COLO829 (cell line): Measurements from ENCODE around the gene CMKLR1.

Source experiments
- DNase-seq: peaks from one replicate; pipeline ENCODE4 v3.0.0; 2012; ENCODE audit warnings: low spot score

The CMKLR1 gene

DNA sequence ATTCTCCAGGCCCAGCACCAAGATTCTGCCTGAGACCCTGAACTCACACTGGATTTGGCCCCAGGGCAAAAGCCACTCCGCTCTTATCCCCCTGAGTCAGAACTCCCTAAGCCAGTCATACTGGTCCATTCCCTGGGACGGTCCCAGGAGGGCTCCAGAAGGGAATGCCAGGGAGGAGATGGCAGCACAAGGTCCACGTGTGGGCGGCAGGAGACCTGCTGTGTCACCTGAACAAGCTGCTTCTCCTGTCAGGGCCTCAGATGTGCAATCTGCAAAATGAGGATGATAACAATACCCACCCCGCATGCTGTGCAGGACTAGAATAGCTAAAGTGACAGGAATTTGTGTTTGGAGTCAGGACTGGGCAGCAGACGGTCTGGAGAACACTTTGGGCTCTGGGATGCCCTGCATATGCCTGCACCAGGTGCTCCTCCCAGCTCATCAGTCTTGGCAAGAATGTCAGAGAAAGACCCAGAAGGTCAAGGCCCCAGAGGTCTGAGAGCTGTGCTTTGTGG, 40.3 kb downstream of the CMKLR1 start:
- DNase-seq = no peak

DNA sequence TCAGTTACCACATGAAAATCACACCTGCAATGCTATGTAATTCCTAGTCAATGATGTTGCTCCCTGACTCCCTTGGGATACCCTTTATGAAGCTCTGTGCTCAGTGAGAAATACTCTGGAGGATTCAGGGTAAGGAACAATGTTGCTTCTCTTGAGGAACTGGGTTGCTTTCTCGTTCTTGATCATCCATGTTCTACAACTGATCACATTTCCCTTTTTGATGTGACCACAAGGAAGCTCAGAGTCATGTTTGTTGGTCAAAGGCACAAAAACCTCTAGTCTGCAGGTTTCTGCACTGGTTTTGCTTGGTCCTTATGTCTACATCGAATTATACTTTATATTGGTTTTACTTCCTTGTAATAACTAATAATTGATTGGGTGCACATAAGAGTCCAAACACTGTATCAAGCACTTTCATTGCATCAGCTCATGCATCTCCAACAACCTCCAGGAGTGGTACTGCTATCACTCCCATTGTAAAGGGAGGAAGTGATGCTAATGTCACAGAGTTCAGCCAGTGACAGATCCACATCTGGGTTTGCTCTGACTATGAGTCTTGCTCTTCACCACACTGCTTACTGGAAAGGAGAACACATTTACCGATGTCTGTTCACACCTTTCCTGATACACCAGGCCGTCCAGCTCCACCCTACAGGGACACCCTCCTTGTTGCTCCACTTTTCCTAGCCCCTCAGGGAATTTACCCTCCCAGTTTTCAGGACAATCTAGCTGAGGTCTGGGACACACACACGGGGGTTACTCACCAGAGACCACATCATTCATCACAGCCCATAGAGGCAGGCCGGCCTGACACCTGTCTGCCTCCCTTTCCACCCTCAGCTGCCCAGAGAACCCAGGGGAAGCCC, 41.0 kb downstream of the CMKLR1 start:
- no peak for DNase-seq

GRCh38 chr12:108297424-108297823, 41.7 kb downstream of the CMKLR1 start:
- no peak for DNase-seq

- no peak for DNase-seq
Measured at GRCh38 chr12:108296945-108297344, 42.2 kb downstream of the CMKLR1 start.

DNA sequence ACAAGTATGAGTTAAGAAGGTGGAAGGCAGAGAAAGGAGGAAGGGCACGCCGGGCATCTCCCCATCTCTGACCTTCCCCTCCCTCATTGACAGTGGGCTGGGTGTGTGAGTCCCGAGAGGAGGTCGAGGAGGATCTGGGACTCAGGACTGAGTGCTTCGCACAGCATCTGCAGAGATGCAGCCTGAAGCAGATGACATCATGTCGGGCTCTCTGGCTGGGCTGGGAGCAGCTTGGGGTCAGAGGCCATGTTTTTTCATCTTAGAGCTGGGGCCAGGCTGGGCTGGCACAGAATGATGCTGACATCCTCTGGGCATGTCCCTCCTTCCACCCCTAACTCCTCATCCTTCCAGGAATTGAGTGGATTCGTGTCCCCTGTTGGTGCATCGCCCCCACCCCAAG, 43.5 kb downstream of the CMKLR1 start:
- DNase-seq = no peak

GRCh38 chr12:108289350-108290161, 49.6 kb downstream of the CMKLR1 start:
- no peak for DNase-seq

- no peak for DNase-seq
Measured at GRCh38 chr12:108287227-108287626, 51.9 kb downstream of the CMKLR1 start.

DNA sequence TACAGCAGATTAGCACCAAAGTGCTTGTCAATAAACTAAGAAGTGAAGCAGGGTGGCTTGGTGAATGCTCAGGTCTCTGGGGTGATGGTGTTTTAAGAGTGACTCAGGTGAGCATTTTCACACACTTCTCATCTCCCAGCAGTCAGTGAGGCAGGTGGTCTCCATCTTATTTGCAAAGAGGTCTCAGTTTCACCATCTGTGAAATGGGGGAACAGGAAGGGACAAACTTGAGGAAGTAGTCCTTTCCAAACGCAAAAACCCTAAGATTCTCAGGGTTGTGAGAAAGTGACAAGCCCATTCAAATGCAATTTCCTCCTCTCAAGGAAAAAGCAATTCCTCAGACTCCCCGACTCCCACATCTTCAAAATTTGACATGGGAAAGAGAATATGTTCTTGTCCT, 54.1 kb downstream of the CMKLR1 start:
- no peak for DNase-seq

DNA sequence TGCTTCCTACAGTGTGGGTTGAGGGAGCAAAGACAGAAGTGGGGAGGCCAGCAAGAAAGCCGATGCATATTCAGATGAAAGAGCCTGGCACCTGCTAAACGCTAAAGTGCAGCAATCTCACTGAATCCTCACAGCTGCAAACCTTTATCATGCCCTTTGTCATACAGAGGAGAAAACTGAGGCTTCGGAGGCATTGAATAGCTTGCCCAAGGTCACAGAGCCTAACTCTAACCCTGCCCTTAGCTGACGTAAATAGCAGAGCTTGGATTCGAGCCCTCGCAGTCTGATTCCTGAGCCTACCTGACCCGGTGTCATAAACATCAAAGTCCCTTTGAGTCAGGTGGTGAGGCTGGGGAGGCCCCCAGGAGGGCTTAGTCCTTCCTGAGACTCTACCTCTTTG, 54.9 kb downstream of the CMKLR1 start:
- DNase-seq = no peak

- DNase-seq = no peak
Measured at GRCh38 chr12:108282676-108283075, 56.4 kb downstream of the CMKLR1 start.

DNA sequence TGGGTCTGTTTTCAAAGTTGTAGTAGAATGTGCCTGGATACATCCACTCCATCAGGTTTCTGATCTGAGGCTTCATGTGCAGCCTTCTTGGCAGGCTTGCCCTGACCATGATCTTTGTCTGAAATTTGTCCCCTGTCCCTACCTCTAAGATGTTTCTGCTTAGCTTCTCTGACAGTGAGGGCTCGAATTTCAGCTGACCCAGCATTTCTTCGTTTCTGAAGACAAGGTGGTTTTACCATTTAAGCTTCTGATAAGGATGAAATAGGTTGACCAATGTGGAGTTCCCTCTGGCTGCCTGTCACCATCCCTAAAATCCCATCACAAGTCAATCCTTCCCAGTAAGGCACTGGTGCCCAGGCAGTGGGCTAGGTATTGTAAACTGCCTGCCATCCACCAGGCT, 57.0 kb downstream of the CMKLR1 start:
- DNase-seq = no peak

GRCh38 chr12:108277613-108278012, 61.5 kb downstream of the CMKLR1 start:
- DNase-seq = no peak

DNA sequence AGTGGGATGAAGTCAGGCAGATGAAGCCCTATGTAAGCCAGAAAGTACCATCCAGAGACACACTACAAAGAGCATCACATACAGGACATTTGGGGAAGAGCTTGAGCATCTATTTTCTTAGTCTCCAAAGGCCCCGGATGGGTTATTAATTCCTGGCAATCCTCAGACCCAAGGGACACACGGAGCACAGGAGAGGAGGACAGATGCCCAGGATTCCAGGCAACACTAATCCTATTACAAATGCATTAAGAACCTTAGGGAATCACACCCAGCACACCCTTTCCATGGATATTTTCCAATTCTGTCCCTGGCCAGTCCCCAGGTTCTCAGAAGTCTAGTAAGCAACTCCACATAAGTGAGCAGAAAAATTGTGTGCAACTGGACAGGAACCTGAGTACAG, 65.9 kb downstream of the CMKLR1 start:
- DNase-seq = no peak

DNA sequence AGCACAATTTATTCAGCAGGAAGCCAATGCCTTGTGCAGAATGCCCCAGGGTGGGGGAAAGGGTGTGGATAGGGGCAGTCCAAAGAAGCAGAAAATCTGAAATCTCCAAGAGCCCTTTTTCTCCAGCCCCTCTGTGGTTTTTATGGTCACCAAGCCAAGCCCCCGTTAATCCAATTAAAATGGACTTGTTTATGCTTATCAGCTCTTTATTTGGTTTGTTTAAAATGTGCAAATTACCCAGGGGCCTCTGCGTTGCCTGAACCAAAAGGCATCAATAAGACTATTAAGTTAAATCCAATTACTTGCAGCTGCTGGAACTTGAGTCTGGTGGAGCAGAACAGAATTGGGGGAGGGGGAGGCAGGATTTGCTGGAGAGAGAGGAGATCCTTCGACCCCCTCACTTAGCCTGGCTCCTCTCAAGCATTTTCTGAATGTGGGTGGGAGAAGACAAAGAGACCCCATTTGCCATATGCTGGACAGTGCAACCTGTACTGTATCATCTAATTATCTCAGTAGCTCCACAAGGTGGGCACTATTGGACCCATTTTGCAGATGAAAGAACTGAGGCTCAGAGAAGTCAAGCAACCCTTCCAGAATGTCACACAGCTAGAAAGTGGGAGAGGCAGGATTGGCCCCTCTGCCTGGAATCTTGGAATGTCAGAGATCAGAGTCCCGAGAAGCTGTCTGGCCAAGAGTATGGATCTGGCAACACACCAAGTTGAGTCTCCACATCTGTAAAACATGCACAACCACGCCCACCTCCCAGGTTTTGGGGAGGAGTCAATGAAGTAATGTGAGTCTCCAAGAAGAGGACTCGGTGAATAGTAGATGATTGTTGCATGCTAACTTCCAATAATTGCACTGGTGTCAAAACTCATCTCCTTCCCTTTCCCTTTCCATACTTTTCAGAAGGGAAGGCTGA, 66.9 kb downstream of the CMKLR1 start:
- no peak for DNase-seq

DNA sequence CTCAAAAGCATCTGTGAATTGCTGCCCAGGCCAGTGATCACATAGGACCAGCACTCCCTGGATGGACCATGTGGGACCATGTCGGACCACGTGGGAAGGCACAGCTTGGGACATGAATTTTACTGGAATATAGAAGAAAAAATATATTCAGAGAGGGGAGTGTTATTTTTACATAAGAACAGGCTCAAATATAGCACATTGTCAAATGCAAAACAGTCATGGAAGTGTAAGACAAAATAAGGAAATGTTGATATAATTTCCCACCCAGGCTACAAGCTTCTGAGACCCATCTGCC, 68.3 kb downstream of the CMKLR1 start:
- no peak for DNase-seq

DNA sequence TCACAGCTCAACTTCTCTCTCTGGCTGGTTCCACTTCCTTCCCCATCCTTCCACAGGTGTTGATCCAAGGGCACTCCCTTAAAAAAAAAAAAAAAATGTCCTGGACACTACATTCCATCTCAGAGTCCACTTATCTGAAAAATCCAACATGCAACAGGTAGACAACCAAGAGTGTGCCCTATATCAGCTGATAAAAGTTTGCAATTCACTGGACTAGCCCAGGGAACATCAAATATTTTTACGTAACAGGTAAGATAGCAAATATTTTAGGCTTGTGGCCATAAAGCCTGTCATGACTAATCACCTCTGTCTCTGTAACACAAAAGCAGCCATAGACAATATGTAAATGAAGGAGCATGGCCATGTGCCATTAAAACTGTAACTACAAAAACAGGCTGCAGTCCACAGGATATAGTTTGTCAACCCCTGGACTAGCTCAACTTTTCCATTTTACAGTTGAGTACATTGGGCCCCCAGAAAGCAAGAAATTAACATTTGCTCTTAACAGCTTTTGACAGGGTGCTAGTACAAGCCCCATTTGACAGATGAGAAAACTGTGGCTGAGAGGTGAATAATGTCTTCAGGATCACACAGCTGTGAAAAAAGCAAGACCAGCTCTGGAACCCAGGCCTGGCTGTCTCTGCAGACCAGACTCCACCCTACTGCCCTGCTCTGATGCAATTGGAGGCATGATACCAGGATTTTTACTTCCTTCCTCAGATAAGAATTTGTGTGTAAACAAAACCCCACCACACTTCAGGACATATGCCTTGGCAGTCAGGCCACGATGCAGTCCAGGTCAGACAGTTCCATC, 68.9 kb downstream of the CMKLR1 start:
- DNase-seq = no peak

GRCh38 chr12:108269224-108269623, 69.9 kb downstream of the CMKLR1 start:
- DNase-seq = no peak

- DNase-seq = no peak
Measured at GRCh38 chr12:108268397-108268796, 70.7 kb downstream of the CMKLR1 start.

GRCh38 chr12:108267450-108267849, 71.7 kb downstream of the CMKLR1 start:
- DNase-seq = no peak

DNA sequence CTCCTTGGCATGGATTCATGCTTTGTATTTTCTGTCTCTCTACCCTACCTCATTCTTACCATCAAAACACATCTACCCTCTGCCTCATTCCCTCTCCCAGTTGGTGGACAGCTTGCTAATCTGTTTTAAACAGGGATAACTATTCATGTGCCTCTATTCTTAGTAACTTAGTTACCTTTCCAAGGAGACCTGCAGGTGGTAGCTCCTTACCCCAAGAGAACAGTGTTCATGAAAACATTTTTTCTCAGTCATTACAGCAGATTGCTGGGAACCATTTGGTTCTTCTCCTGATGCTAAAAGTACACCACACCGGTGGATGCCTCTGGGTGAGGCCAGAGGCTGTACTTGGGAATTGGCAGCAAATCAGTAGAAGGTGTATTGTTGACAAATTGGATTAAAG, 73.0 kb downstream of the CMKLR1 start:
- DNase-seq = no peak

GRCh38 chr12:108265505-108265904, 73.6 kb downstream of the CMKLR1 start:
- no peak for DNase-seq
